Activated CD8-positive, alpha-beta memory T cell treated with anti-CD3 and anti-CD28 coated beads, Interleukin-2, amount 50 U/mL, for 48 hours (primary cell): Measurements from ENCODE around the gene NDUFS7.

Experiments used
- DNase-seq: peaks from one replicate; pipeline ENCODE4 v3.0.0-alpha.2; 2020

The NDUFS7 gene

DNA sequence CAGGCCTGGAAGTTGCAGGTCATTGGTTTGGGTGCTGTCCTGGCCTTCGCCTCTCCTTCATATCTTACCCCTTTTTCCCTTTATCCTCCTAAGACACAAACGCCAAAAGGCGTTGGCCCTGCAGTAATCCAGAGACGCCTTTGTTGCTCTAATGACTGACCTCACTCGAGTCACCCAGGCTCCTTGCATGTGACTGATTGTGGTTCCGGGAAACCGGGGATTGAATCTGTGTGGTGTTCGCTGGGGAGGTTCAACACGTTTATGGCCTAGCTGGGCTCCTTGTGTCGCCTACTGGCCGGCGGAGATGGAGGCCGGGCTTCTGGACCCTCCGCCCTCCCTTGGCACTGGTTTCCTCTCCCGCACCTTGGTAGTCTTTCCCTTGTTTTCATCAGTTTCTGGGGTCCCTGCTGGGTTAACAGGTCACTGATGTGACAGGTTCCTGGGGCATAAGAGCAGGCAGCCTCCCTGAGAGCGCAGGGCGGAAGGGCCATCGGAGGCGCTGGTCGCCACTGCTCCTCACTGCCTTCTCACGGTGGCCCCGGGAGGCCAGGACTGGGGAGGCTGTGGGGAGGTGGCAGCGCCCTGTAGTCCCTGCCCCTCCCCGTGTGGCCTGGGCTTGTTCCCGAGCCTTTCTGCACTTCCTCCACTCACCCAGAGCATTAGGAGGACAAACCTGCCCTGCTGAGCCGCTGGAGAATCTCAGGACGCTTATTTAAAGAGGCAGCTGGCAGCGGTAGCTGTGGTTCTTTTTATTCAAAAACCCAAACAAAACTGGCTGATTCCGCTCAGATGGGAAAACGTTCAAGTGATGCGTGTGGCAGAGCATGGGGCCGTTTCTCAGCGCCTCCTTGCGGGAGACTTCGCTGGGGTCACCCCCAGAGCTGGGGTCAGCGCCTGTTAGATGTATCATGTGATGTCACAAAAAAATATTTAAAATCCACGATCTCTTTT is 18.1 kb upstream of the NDUFS7 start:
- DNase-seq = no peak

DNA sequence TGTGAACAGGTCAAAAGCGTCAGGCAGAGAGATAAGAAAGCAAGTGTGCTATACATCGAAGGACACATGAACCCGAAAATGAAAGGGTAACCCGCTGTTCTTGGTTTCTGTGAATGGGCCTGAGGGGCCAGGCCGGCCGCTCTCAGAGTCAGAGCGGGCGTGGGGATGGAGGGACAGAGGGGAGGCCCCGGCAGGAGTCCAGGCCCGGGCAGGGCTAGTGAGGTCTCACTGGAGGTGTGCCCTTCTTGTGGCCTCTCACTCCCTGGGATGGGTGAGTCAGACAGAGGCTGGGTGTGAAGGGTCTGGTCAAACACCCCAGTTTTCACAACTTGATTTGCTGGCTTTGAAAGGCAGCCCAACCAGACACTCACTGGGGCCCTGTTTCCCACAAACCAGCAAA is 17.4 kb upstream of the NDUFS7 start:
- DNase-seq = no peak

DNA sequence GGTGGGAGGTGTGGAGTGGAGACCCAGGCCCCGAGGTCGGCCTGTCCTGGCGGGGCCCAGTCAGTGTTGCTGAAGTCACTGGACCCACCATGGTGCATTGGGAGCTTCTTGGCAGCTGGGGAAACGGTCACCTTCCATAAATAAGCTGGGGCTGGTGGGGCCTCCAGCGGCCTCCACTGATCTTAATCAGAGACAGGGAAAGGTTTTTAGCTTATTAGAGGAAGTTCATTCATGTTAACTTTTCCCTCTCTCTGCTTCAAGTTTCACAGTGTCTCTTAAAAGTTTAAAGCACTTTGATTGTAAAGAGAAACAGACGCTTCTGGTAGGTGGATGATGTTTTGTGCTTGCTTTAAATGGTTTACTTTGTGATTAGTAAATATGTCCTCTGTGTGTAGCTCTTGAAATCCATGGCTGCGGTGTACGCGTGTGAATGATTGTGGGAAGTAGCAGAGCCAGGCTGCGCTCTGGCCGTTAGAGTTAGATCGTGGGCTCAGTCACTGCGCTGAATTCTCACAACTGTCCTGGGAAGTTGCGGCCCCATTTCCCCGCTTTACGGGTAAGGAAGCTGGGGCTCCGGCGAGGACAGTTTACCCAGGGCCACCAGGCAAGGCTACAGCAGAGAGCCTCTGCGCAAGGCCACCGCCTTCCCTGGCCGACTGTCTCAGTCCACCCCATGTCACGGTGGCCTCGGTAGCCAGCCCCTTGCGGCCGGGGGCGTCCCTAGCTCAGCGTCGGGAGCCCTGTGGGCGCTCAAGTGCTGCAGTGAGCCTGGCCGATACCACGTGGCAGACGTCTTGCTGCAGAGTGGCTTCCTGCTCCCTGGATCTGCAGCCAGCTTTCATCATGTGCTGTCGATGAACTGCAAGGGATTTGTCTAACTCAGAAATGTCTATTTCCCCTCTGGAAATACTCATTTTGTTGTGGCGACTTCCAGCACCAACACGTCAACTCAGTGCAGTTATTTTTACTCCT is 16.5 kb upstream of the NDUFS7 start:
- DNase-seq = no peak

DNA sequence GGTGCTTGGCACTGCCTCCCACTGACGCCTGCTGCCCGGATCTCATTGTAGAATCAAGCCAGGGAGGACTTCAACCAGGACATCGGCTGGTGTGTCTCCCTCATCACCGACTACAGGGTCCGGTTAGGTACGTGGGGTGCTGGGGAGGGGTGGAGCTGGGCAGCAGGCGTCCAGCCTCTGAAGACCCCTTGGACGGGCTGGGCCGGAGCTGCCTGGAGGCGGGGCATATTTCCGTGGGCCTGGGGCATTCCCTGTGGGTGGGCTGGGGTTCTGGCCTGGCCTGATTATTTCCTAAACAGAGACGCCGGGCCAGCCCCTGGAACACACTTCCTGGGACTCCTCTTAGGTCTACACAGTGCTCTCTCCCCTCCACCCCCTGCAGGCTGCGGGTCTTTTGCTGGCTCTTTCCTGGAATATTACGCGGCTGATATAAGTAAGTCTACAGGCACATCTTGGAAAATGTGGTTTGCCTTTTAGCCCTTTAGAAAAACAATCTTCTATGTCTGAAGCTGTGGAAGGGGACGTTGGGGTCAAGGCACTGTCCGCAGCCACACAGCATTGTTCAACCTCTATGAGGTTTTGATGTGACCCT is 14.4 kb upstream of the NDUFS7 start:
- DNase-seq = no peak

GRCh38 chr19:1370579-1371361 is 12.9 kb upstream of the NDUFS7 start:
- no peak for DNase-seq

DNA sequence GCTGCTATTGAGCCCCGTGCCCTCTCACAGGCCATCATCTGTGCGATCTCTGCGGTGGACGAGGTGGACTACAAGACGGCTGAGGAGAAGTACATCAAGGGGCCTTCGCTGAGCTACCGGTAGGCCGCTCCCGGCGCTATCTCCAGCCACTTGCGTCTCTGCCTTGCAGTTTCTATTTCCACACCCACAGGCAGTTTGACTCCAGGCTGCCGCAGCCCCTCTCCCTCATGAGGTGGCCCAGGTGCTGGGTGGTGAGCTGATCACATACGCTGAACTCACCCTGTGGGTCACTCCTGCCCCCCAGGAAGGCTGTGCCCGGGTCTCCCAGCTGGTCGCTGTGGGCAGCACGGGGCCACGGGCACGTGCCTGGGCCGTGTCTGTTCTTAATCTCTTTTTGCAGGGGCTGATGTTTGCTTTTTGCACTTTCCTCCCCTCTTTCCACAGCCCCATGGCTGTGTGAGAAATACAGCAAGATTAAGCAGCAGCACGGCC is 10.6 kb upstream of the NDUFS7 start:
- no peak for DNase-seq

DNA sequence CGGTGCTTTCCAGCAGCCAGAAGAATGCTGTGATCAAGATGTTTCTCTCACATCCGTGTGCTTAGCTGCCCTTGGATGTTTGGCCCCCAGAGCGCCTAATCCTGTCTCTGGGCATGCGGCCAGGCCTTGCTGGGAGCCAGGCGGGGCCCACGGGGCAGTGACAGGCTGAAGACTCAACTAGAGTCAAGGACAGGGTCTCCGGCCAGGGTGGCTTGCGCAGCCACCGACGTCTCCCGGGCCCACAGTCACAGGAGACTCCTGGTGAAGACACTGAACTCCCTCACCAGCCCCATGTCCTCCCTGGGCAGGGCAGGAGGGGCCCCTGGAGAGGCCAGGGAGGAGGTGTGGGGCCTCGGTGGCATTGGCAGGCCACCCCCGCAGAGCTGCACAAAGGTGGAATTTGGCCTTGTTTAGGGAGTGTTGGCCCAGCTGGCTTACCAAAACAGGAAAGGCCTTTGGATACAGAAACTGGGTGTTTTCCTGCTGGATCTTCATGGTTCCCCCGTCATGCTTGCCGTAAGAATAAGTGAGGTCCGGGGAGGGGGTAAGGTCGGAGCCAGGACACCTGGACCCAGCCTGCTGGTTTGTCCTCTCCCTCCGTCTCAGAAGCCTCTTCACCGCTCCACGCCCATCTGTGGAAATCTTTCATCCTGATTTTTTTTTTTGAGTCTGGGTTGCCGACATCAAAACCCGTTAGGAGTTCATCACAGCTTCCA is 10.0 kb upstream of the NDUFS7 start:
- no peak for DNase-seq

- no peak for DNase-seq
Measured at GRCh38 chr19:1374250-1374577, 9.5 kb upstream of the NDUFS7 start.

DNA sequence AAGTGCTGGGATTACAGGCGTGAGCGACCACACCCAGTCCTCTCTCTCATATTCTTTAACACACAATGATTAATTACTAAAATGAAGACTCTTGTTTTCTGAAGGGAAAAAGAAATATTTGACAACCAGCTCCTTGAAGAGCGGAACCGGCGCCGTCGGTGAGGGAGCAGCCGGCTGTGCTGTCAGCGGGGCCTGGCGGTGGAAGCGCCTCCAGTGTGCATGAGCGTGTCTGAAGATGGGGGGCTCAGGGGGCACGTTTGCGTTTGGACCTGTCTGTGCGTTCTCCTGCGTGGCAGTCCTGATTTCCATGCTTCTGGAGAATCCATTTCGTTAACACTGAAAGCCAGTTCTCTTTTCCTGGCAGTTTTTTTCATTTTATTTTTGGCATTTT is 7.3 kb upstream of the NDUFS7 start:
- no peak for DNase-seq

DNA sequence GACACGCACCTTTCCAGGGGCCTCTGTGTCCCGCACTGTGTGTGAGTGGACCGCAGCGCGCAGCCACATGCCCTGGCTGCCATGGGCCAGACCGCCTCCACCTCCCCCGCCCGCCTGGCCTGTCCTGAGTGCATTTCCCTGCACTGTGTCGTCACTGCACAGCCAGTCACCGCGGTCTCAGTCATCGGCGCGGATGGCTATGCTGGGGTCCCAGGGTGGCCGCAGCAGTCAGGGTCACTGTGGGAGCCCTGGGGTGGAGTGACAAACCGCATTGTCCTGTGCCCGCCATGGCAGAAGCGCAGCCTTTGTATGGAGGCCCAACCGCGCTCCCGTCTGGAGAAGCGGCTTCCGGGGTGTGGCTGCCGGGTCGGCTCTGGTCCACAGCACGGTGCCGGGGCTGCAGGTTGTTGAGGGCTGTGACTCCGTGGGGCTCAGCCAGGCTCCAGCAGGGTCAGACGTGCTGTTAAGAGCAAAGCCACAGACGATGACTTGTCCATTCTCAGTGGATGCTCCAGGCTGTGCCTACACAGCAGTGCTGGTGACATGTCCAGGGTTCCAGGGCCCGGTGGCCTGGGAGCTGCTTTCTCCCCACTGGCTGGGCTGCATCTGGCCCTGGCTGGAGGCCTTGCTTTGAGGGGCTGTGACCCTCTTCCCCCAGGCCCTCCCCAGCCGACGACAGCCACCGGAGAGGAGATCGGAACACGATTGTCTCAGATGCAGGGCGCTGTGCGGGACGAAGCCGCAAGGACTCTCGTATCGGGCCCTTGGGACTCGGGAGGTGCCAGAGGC is 6.3 kb upstream of the NDUFS7 start:
- DNase-seq = no peak

DNA sequence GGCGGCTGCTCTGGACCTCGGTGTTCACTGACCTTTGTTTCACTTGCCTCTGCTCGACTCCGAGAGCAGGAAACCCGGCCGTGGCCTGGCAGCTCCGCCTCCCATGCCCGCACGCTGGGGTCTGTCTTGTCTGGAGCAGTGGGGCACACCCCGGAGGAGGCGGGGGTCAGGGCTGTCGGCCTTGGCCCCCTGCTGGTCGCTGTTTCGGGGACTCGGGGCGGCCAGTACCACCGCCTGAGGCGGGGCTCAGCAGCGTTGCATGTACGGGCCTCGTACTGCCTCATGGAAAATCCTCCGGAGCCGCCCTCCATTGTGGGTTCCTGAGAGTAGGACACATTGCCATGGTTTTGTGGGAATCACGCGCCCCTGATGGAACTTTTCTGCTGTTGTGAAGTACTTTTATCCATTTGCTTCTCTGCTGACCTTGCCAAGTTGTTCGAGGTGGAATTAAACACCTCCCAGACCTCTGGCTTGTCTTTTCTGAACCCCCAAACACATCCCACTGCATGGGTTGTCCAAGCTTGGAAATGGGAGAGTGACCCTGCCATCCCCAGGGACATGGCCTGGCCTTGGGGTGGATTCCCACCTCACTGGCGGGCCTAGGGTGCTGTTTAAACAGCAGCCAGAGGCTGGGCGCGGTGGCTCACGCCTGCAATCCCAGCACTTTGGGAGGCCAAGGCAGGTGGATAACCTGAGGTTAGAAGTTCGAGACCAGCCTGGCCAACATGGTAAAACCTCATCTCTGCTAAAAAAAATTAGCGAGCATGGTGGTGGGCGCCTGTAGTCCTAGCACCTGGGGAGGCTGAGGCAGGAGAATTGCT is 5.5 kb upstream of the NDUFS7 start:
- no peak for DNase-seq

GRCh38 chr19:1379126-1379905 is 4.4 kb upstream of the NDUFS7 start:
- no peak for DNase-seq

DNA sequence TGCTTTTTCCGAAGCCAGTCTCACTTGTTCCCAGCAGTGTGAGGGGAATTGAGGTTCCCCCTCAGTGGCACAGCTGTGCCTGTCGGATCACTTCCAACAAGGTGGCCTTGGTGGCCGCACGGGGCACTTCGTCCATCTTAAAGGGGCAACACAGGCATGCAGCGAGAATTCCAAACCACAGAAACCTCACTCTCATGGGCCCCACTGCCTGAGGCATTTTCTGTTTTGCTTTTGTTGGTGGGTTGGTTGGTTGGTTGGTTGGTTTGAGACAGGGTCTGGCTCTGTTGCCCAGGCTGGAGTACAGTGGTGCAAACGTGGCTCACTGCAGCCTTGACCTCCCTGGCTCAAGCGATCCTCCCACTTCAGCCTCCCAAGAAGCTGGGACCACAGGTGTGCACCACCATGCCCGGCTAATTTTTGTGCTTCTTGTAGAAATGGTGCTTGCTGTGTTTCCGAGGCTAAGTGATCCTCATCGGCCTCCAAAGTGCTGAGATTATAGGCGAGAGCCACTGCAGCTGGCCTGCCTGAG is 3.7 kb upstream of the NDUFS7 start:
- DNase-seq = no peak

DNA sequence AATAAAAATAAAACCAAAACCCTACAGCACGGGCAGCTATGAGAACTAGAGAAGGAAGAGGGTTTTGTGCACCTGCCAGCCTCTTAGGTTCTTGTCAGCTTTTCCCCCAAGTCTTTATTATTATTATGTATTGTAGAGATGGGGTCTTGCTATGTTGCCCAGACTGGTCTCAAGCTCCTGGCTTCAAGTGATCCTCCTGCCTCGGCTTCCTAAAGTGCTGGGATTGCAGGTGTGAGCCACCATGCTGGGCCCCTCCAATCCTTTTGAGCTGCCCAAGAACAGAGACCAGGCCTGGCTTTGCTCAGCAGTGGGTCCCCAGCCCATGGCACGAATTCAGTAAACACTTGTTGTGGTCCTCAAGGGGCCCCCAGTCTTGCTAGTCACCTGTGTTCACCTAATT is 1.5 kb upstream of the NDUFS7 start:
- DNase-seq = no peak

- DNase-seq = no peak
Measured at GRCh38 chr19:1383017-1383311, 743 bp upstream of the NDUFS7 start.

GRCh38 chr19:1384085-1384462 is 367 bp downstream of the NDUFS7 start:
- no peak for DNase-seq

GRCh38 chr19:1384478-1385110 is 887 bp downstream of the NDUFS7 start:
- no peak for DNase-seq

DNA sequence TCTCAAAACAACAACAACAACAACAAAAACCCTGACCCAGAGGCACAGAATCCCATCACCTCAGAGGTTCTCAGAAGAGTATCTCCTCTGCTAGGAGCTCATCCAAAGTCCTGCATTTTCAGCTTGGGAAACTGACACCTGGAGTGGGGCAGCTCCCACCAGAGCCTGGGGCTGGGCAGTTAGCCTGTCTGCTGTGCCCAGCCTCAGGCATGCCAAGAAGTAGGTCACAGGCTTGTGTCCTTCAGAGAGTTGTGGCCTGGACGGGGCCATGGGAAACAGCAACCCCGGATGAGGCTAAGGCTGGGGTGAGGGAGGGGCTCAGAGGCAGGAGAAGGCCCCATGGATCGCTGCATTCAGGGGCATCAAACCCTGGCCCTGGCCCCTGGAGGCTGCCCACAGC is 2.1 kb downstream of the NDUFS7 start:
- DNase-seq = no peak
